Cerebellar nuclear complex (tissue), 1 donor: ENCODE data around the gene AGAP1.

Experiments used
- DNase-seq, 2 experiments: peaks; one replicate each; lab custom pipeline; 2025; lab: John Stamatoyannopoulos, UW

Gene AGAP1

GRCh38 chr2:236160366-236161081 lies 666.7 kb downstream of the AGAP1 start:
- no peak for DNase-seq

- DNase-seq: no peak
Measured at GRCh38 chr2:236161082-236161462, 667.2 kb downstream of the AGAP1 start.

- no peak for DNase-seq
Measured at GRCh38 chr2:236161531-236161930, 667.7 kb downstream of the AGAP1 start.

GRCh38 chr2:236162031-236162845 lies 668.4 kb downstream of the AGAP1 start:
- DNase-seq: no peak

GRCh38 chr2:236162882-236163470 lies 669.1 kb downstream of the AGAP1 start:
- no peak for DNase-seq

GRCh38 chr2:236163471-236164200 lies 669.8 kb downstream of the AGAP1 start:
- DNase-seq: no peak

- DNase-seq: no peak
Measured at GRCh38 chr2:236164201-236164924, 670.5 kb downstream of the AGAP1 start.

- no peak for DNase-seq
Measured at GRCh38 chr2:236164925-236165841, 671.3 kb downstream of the AGAP1 start.

- no peak for DNase-seq
Measured at GRCh38 chr2:236165842-236166795, 672.3 kb downstream of the AGAP1 start.

- no peak for DNase-seq
Measured at GRCh38 chr2:236166796-236167296, 673.0 kb downstream of the AGAP1 start.

- no peak for DNase-seq
Measured at GRCh38 chr2:236167297-236168109, 673.7 kb downstream of the AGAP1 start.

GRCh38 chr2:236168110-236169080 lies 674.6 kb downstream of the AGAP1 start, which contains the start of gene GBX2:
TSS of gene GBX2 (minus strand) at chr2:236168386. CDS start at chr2:236167971, 415 bp downstream.
- no peak for DNase-seq

GRCh38 chr2:236169151-236169721 lies 675.4 kb downstream of the AGAP1 start:
- DNase-seq: no peak

GRCh38 chr2:236169741-236170589 lies 676.1 kb downstream of the AGAP1 start:
- DNase-seq: no peak

GRCh38 chr2:236170590-236171165 lies 676.8 kb downstream of the AGAP1 start:
- DNase-seq: no peak
